PFSK-1 (cell line): ENCODE measurements around the gene AGO3.

Experiments
- FOXP2 ChIP-seq: optimal IDR thresholded peaks from 2 replicates; pipeline ENCODE3; 2011; ENCODE audit warnings: borderline replicate concordance, control low read depth, inconsistent platforms; ENCODE audit not compliant: insufficient read depth; ENCODE audit errors: extremely low read length, extremely low read depth
- POLR2AphosphoS5 ChIP-seq: IDR thresholded peaks from 2 replicates; pipeline ENCODE4 v1.6.1; 2012; ENCODE audit warnings: low read depth, mild to moderate bottlenecking, control low read depth, low read length, moderate library complexity
- REST ChIP-seq, 2 experiments: IDR thresholded peaks; 2 replicates each; pipeline versions ENCODE4 v1.6.1 to v1.8.0; 2011 to 2012; ENCODE audit warnings: low read depth in 2 of 2, low read length in 2 of 2, control low read depth in 1 of 2, inconsistent platforms in 1 of 2, mild to moderate bottlenecking in 1 of 2, moderate library complexity in 1 of 2; ENCODE audit not compliant: insufficient read depth in 1 of 2
- SIN3A ChIP-seq: IDR thresholded peaks from 2 replicates; pipeline ENCODE4 v1.6.1; 2012; ENCODE audit warnings: mild to moderate bottlenecking, low read length, moderate library complexity, borderline replicate concordance; ENCODE audit not compliant: insufficient read depth
- TAF1 ChIP-seq: IDR thresholded peaks from 2 replicates; pipeline ENCODE4 v1.6.1; 2012; ENCODE audit warnings: low read length, control low read depth, borderline replicate concordance; ENCODE audit not compliant: insufficient read depth

The AGO3 gene

GRCh38 chr1:36115931-36116330 lies 185.0 kb downstream of the AGO3 start:
- TF ChIP-seq POLR2AphosphoS5 (no peak), TAF1 (no peak), SIN3A (no peak), FOXP2 (no peak), REST (IDR thresholded peaks at IDR 0.05; ENCODE audit: insufficient read depth in 1 of 2, low read depth in 2 of 2, low read length in 2 of 2) (no peak)

- TF ChIP-seq SIN3A (no peak), POLR2AphosphoS5 (no peak), TAF1 (no peak), REST (IDR thresholded peaks at IDR 0.05; ENCODE audit: insufficient read depth in 1 of 2, low read depth in 2 of 2, low read length in 2 of 2) (no peak), FOXP2 (no peak)
Observed at GRCh38 chr1:36116901-36117300, 186.0 kb downstream of the AGO3 start.

GRCh38 chr1:36118447-36119204 lies 187.7 kb downstream of the AGO3 start:
- no peak for TF ChIP-seq SIN3A
- TF ChIP-seq TAF1 = no peak
- TF ChIP-seq POLR2AphosphoS5 = no peak
- TF ChIP-seq REST (IDR thresholded peaks at IDR 0.05; ENCODE audit: insufficient read depth in 1 of 2, low read depth in 2 of 2, low read length in 2 of 2) = no peak
- no peak for TF ChIP-seq FOXP2

- TF ChIP-seq TAF1 (no peak), POLR2AphosphoS5 (no peak)
Observed at GRCh38 chr1:36119456-36119855, 188.6 kb downstream of the AGO3 start.
